Measurements from ENCODE around the gene TAGLN.
"Not testable (repeated sequence)": the region's sequence is repeated elsewhere in the genome, so short reads cannot be mapped to it uniquely, and the experiment has no call there.

Gene TAGLN

GRCh38 chr11:117197516-117198456 lies 1.4 kb upstream of the TAGLN start:
- no peak for DNase-seq

DNA sequence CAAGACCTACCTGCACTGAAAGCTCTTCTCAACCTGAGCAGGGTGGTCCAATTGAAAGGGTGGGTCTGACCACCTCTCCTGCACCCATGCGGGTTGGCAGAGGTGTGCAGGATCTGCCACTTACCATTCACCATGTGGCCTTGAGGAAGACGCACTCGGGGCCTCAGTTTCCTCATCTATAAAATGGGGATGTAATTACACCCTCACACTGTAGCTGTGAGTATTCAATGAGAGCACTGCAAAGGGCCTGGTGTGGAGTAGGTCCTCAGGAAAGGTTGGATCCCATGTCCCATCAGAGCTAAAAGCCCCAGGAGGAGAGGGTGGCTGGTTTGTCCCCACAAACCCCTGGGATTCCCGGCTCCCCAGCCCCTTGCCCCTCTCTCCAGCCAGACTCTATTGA lies 557 bp upstream of the TAGLN start:
- DNase-seq, result no peak

GRCh38 chr11:117199916-117200812 lies 994 bp downstream of the TAGLN start:
- DNase-seq, result no peak

- DNase-seq, result no peak
Measured at GRCh38 chr11:117200813-117201657, 1.9 kb downstream of the TAGLN start.

DNA sequence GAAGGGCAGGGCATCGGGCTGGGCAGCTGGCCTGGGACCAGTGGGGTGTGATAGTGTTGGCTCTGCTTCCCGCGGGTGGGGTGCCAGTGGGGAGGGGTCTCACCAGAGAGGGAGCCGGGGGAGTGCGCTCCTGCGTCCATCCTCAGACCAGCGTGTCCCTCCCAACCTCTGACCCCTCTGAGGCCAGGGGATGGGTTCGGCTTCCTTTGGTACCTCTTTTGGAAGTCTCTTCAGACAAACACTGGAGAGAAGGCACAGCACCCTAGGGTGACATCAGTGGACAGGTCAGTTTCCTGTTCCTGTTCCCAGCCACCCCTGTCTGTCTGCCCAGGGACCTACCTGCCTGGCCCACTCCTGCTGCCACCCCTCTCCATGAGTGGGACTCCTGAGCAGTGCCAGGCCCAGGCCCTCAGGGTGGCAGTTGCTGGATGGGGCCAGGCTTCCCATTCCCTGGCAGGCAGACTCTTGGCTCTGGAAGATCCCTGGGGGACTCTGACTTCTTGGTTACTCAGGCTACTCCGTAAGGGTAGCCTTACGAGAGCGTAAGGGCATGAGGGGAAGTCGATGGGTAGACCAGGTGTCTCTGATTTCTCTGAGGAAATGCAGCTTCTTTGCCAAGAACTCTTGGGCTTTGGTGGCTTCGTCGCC lies 2.6 kb downstream of the TAGLN start:
- DNase-seq, result no peak

DNA sequence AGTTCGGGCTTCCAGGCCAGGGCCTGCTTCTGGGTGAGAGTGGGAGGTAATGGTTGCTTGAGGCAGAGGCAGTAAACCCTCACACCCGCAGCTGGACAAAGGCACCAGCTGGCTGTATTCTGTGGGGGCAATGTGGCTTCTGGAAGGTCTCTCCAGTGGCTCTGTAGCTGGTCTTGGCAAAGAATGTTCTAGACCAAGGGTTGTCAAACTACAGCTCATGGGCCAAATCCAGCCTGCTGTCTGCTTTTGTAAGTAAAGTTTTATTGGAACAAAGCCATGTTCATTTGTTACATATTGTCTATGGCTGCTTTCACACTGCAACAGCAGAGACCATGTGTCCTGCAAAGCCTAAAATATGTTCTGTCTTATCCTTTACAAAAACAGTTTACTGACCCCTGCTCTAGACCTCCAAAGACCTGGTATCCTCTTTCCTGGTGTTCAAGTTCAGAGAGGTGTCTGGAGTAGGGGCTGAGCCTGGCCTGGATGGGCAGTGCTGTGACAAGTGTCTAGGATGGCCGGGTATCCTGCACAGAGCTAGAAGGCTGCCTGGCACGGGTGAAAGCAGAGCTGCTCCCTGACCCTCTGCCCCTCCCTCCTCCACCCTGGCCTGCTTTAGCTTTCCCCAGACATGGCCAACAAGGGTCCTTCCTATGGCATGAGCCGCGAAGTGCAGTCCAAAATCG lies 3.4 kb downstream of the TAGLN start:
- no peak for DNase-seq

GRCh38 chr11:117203069-117203407 lies 3.9 kb downstream of the TAGLN start:
- DNase-seq, result no peak

GRCh38 chr11:117204283-117205080 lies 5.3 kb downstream of the TAGLN start:
- no peak for DNase-seq

- no peak for DNase-seq
Measured at GRCh38 chr11:117205211-117205818, 6.1 kb downstream of the TAGLN start.

DNA sequence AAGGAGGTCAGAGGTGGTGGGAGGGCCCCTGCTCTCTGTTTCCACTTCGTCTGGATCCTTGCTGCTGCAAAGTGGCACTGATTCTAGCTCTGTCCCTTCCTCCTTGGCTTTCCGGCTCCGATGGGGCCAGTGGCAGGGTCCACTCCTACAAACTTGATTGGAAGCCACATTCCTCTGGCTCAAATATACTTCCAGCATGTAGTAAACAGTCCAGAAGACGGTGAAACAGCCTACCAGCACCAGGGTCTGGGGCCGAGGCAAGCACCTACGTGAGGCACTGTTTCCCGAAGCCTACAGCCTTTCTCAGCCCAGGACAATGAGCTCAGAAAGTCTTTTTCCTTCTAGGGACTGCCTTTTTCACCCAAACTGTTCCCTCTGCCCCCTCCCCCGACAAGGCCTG lies 6.9 kb downstream of the TAGLN start:
- DNase-seq, result not testable (repeated sequence)

DNA sequence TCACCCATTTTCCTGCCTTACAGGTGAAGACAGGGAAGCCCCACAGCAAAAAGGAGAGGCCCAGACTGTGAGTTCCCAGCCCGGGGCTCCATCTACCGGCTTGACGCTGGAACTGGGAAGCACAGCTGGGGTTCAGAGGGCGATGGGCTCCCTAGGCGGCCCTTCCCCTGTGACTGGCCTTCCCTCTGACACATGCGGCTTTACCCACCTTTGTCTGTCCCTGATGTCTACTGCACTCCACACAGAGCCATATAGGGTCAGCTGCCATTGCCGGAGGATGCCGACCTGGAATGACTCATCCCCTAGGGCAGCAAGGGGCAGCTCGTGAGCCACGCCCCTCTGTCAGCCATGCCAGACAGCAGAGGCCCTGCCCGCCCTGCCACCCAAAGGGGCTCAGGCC lies 7.7 kb downstream of the TAGLN start:
- DNase-seq, result not testable (repeated sequence)

GRCh38 chr11:117207481-117207880 lies 8.3 kb downstream of the TAGLN start:
- not testable (repeated sequence) for DNase-seq

GRCh38 chr11:117208710-117209109 lies 9.5 kb downstream of the TAGLN start:
- not testable (repeated sequence) for DNase-seq

DNA sequence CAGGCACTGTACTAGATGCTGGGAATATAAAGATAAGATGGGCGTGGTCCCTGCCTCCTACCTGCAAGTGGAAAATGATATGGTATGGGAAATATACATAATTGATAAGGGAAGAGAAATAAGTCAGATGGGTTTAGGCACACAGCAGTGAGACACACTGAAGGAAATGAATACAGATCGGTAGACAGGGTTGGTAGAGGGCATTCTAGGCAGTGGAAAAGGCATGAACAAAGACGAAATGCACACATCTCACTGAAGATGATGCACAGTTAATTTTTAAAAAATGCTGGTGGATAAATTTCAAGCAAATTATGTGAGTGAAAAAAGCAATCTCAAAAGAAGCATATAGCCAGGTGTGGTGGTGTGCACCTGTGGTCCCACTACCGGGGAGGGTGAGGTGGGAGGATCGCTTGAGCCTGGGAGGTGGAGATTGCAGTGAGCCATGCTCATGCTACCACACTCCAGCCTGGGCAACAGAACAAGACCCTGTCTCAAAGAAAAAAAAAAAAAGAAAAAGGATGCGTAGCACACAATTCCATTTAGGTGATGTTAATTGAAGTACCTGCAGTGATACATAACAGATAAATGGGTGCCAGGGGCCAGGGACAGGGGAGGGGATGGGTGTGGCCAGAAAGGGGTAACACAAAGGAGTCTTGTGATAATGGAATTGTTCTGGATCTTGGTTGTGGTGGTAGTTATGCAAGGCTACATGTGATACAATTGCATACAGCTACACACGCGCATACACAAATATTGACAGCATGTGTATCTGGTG lies 10.4 kb downstream of the TAGLN start:
- DNase-seq, result not testable (repeated sequence)

GRCh38 chr11:117210620-117211019 lies 11.4 kb downstream of the TAGLN start:
- DNase-seq, result no peak

- no peak for DNase-seq
Measured at GRCh38 chr11:117212697-117213355, 13.7 kb downstream of the TAGLN start.

- no peak for DNase-seq
Measured at GRCh38 chr11:117214404-117215110, 15.4 kb downstream of the TAGLN start.
